HAP-1 (cell line): ENCODE data around the gene MPZL2.
A peak's percentile ranks its signal among the peaks of the same experiment; 100 is the strongest.

Source experiments
- DNase-seq, 2 experiments: peaks; one replicate each; pipeline ENCODE4 v3.0.0-alpha.2; 2016 to 2020; ENCODE audit warnings: low spot score in 2 of 2
- H3K27me3 ChIP-seq: fragments of 250-450 bp; sonication (Bioruptor Pico); 2 replicates; pipeline ENCODE4 v1.5.1; 2020; ENCODE audit warnings: low read depth, mild to moderate bottlenecking, moderate library complexity
- H3K36me3 ChIP-seq: fragments of 250-450 bp; sonication (Bioruptor Pico); replicated peaks from 2 replicates; pipeline ENCODE4 v1.5.1; 2020; ENCODE audit warnings: mild to moderate bottlenecking
- H3K4me1 ChIP-seq: fragments of 250-450 bp; sonication (Bioruptor Pico); 2 replicates; pipeline ENCODE4 v1.5.1; 2020; ENCODE audit warnings: mild to moderate bottlenecking
- H3K4me3 ChIP-seq: fragments of 250-450 bp; sonication (Bioruptor Pico); 2 replicates; pipeline ENCODE4 v1.5.1; 2020; ENCODE audit warnings: mild to moderate bottlenecking, moderate library complexity
- H3K9me3 ChIP-seq: fragments of 250-450 bp; sonication (Bioruptor Pico); 2 replicates; pipeline ENCODE4 v1.5.1; 2020; ENCODE audit warnings: mild to moderate bottlenecking, moderate library complexity
- in situ Hi-C: fragments of 300-500 bp; cut with MboI; formaldehyde crosslinking; loops from 3 replicates; pipeline ENCODE4 v1.14.3; 2020; ENCODE audit warnings: low sequenced_read_pairs, inconsistent platforms, mixed read lengths

MPZL2 gene

GRCh38 chr11:118216621-118217481, 47.2 kb downstream of the MPZL2 start:
- no peak overlapping the region for H3K4me3 ChIP-seq
- H3K9me3 ChIP-seq, result no peaks in the 10 kb centered on the region
- H3K27me3 ChIP-seq, result peaks cover 36% of the 10 kb centered on the region
- in situ Hi-C loops, result no loop called here
- H3K4me1 ChIP-seq, result no peaks in the 10 kb centered on the region
- no peak for DNase-seq
- H3K36me3 ChIP-seq, result no peaks in the 10 kb centered on the region

- Histone ChIP-seq H3K9me3 (no peaks in the 10 kb centered on the region), H3K4me3 (no peak overlapping the region), H3K27me3 (peaks cover 33% of the 10 kb centered on the region), H3K36me3 (no peaks in the 10 kb centered on the region), H3K4me1 (peaks cover 4% of the 10 kb centered on the region; the same call in 1 of the 2 replicates)
- no peak for DNase-seq
- in situ Hi-C loops, result no loop called here
These were observed 48.3 kb downstream of the MPZL2 start for GRCh38 chr11:118215765-118216164.

- DNase-seq, result no peak
- Histone ChIP-seq H3K4me3 (no peak overlapping the region), H3K4me1 (peaks cover 4% of the 10 kb centered on the region; the same call in 1 of the 2 replicates), H3K9me3 (no peaks in the 10 kb centered on the region), H3K27me3 (peaks cover 33% of the 10 kb centered on the region), H3K36me3 (no peaks in the 10 kb centered on the region)
- in situ Hi-C loops, result no loop called here
These were observed 48.8 kb downstream of the MPZL2 start for GRCh38 chr11:118215262-118215661.

GRCh38 chr11:118214210-118214914, 49.7 kb downstream of the MPZL2 start:
- Histone ChIP-seq H3K9me3 (no peaks in the 10 kb centered on the region), H3K27me3 (peaks cover 33% of the 10 kb centered on the region), H3K4me3 (no peak overlapping the region), H3K36me3 (no peaks in the 10 kb centered on the region), H3K4me1 (peaks cover 4% of the 10 kb centered on the region; the same call in 1 of the 2 replicates)
- in situ Hi-C loops, result no loop called here
- DNase-seq, result no peak

GRCh38 chr11:118213781-118214180, 50.3 kb downstream of the MPZL2 start:
- no peaks in the 10 kb centered on the region for H3K9me3 ChIP-seq
- no peaks in the 10 kb centered on the region for H3K36me3 ChIP-seq
- in situ Hi-C loops, result no loop called here
- peaks cover 4% of the 10 kb centered on the region; the same call in 1 of the 2 replicates for H3K4me1 ChIP-seq
- H3K4me3 ChIP-seq, result no peak overlapping the region
- H3K27me3 ChIP-seq, result peaks cover 33% of the 10 kb centered on the region
- DNase-seq, result no peak

- DNase-seq, result no peak
- Histone ChIP-seq H3K4me1 (peaks cover 4% of the 10 kb centered on the region; the same call in 1 of the 2 replicates), H3K4me3 (no peak overlapping the region), H3K36me3 (no peaks in the 10 kb centered on the region), H3K9me3 (no peaks in the 10 kb centered on the region), H3K27me3 (peaks cover 33% of the 10 kb centered on the region)
- in situ Hi-C loops, result no loop called here
These were observed 50.9 kb downstream of the MPZL2 start for GRCh38 chr11:118213201-118213600.

- H3K36me3 ChIP-seq, result no peaks in the 10 kb centered on the region
- in situ Hi-C loops, result no loop called here
- no peak for DNase-seq
- H3K4me1 ChIP-seq, result peaks cover 4% of the 10 kb centered on the region; the same call in 1 of the 2 replicates
- H3K4me3 ChIP-seq, result no peak overlapping the region
- no peaks in the 10 kb centered on the region for H3K9me3 ChIP-seq
- peaks cover 33% of the 10 kb centered on the region for H3K27me3 ChIP-seq
These were observed 51.3 kb downstream of the MPZL2 start for GRCh38 chr11:118212781-118213191.

- peaks cover 35% of the 10 kb centered on the region for H3K27me3 ChIP-seq
- DNase-seq, result no peak
- no peaks in the 10 kb centered on the region for H3K9me3 ChIP-seq
- H3K4me3 ChIP-seq, result no peak overlapping the region
- H3K4me1 ChIP-seq, result peaks cover 4% of the 10 kb centered on the region; the same call in 1 of the 2 replicates
- in situ Hi-C loops, result no loop called here
- no peaks in the 10 kb centered on the region for H3K36me3 ChIP-seq
These were observed 51.9 kb downstream of the MPZL2 start for GRCh38 chr11:118212131-118212725.

- H3K4me1 ChIP-seq, result peaks cover 4% of the 10 kb centered on the region; the same call in 1 of the 2 replicates
- in situ Hi-C loops, result no loop called here
These were observed 53.1 kb downstream of the MPZL2 start for GRCh38 chr11:118211006-118211405.

GRCh38 chr11:118210323-118210722, 53.8 kb downstream of the MPZL2 start:
- Histone ChIP-seq H3K27me3 (peaks cover 48% of the 10 kb centered on the region), H3K4me1 (peaks cover 4% of the 10 kb centered on the region; the same call in 1 of the 2 replicates), H3K4me3 (no peak overlapping the region), H3K36me3 (no peaks in the 10 kb centered on the region), H3K9me3 (no peaks in the 10 kb centered on the region; the same call in 1 of the 2 replicates)
- DNase-seq, result no peak
- in situ Hi-C loops, result no loop called here

More at GRCh38 chr11:118211006-118211405, 53.1 kb downstream of the MPZL2 start:
- Histone ChIP-seq H3K36me3 (no peaks in the 10 kb centered on the region), H3K4me3 (no peak overlapping the region), H3K9me3 (no peaks in the 10 kb centered on the region; the same call in 1 of the 2 replicates), H3K27me3 (peaks cover 43% of the 10 kb centered on the region)
- peak; percentile 17 to 60 for DNase-seq

GRCh38 chr11:118209033-118209432, 55.1 kb downstream of the MPZL2 start:
- in situ Hi-C loops, result no loop called here
- Histone ChIP-seq H3K4me1 (peaks cover 4% of the 10 kb centered on the region; the same call in 1 of the 2 replicates), H3K4me3 (no peak overlapping the region), H3K9me3 (no peaks in the 10 kb centered on the region; the same call in 1 of the 2 replicates), H3K27me3 (peaks cover 40% of the 10 kb centered on the region), H3K36me3 (no peaks in the 10 kb centered on the region)
- no peak for DNase-seq

GRCh38 chr11:118207079-118207478, 57.0 kb downstream of the MPZL2 start:
- Histone ChIP-seq H3K4me3 (no peak overlapping the region), H3K36me3 (no peaks in the 10 kb centered on the region), H3K27me3 (peaks cover 25% of the 10 kb centered on the region), H3K4me1 (peaks cover 4% of the 10 kb centered on the region; the same call in 1 of the 2 replicates), H3K9me3 (no peaks in the 10 kb centered on the region; the same call in 1 of the 2 replicates)
- in situ Hi-C loops, result no loop called here
- no peak for DNase-seq

- DNase-seq, result no peak
- no peaks in the 10 kb centered on the region; the same call in 1 of the 2 replicates for H3K9me3 ChIP-seq
- H3K36me3 ChIP-seq, result no peaks in the 10 kb centered on the region
- H3K27me3 ChIP-seq, result peaks cover 25% of the 10 kb centered on the region
- H3K4me1 ChIP-seq, result peaks cover 4% of the 10 kb centered on the region; the same call in 1 of the 2 replicates
- in situ Hi-C loops, result no loop called here
- no peak overlapping the region for H3K4me3 ChIP-seq
These were observed 57.6 kb downstream of the MPZL2 start for GRCh38 chr11:118206391-118207031.
